Karpas-422 (cell line): ENCODE measurements around the gene TMEM63C. TPM values are rescaled to one million over a fixed set of nuclear protein-coding genes. Genes with fewer than 3 reads are reported as not detected.

Source experiments
- DNase-seq: peaks from one replicate; pipeline ENCODE4 v3.0.0-alpha.2; 2015
- H2AFZ ChIP-seq: fragments of 200-600 bp; sonication (generic); 2 replicates; pipeline ENCODE4 v1.6.1; 2014; ENCODE audit warnings: antibody characterized with exemption, low read length, mixed read lengths
- H3K27ac ChIP-seq: fragments of 200-600 bp; sonication (generic); 2 replicates; pipeline ENCODE4 v1.5.1; 2014; ENCODE audit warnings: mild to moderate bottlenecking, low read length, moderate library complexity
- H3K27me3 ChIP-seq: fragments of 200-600 bp; sonication (generic); 2 replicates; pipeline ENCODE4 v1.6.1; 2014; ENCODE audit warnings: low read length, mixed read lengths
- H3K36me3 ChIP-seq: fragments of 200-600 bp; sonication (generic); 2 replicates; pipeline ENCODE4 v1.6.1; 2014; ENCODE audit warnings: low read length, mixed read lengths; ENCODE audit not compliant: insufficient read depth
- H3K4me1 ChIP-seq: fragments of 200-600 bp; sonication (generic); 2 replicates; pipeline ENCODE4 v1.6.1; 2014; ENCODE audit warnings: mild to moderate bottlenecking, low read length, mixed read lengths
- H3K4me2 ChIP-seq: fragments of 200-600 bp; sonication (generic); 2 replicates; pipeline ENCODE4 v1.6.1; 2014; ENCODE audit warnings: low read length, low read depth, mild to moderate bottlenecking; ENCODE audit not compliant: poor library complexity, severe bottlenecking
- H3K4me3 ChIP-seq: fragments of 200-600 bp; sonication (generic); 2 replicates; pipeline ENCODE4 v1.5.1; 2014; ENCODE audit warnings: mild to moderate bottlenecking, antibody characterized with exemption, low read length, mixed read lengths
- H3K79me2 ChIP-seq: fragments of 200-600 bp; sonication (generic); 2 replicates; pipeline ENCODE4 v1.6.1; 2014; ENCODE audit warnings: mild to moderate bottlenecking, low read length, mixed read lengths
- H3K9ac ChIP-seq: fragments of 200-600 bp; sonication (generic); 2 replicates; pipeline ENCODE4 v1.6.0; 2014; ENCODE audit warnings: low read length
- H3K9me2 ChIP-seq: fragments of 200-600 bp; sonication (generic), shearing (Covaris generic); replicated peaks from 2 replicates; pipeline ENCODE4 v1.6.0; 2014; ENCODE audit warnings: mild to moderate bottlenecking, low read length, moderate library complexity; ENCODE audit not compliant: insufficient read depth
- H3K9me3 ChIP-seq: fragments of 300-700, 200-600 bp; sonication (generic); 2 replicates; pipeline ENCODE4 v1.6.1; 2014; ENCODE audit warnings: low read length, mixed read lengths
- H4K20me1 ChIP-seq: fragments of 200-600 bp; sonication (generic); 2 replicates; pipeline ENCODE4 v1.6.1; 2014; ENCODE audit warnings: mild to moderate bottlenecking, antibody characterized with exemption, low read length, low read depth; ENCODE audit not compliant: insufficient read depth
- total RNA-seq: library from RNA; depleted of rRNA; stranded (reverse); fragments of >200 nt; shearing (Covaris generic); gene quantifications from 2 replicates; pipeline ENCODE4 v1.2.3, GENCODE V29; 2014; ENCODE audit warnings: low replicate concordance

The TMEM63C gene
- total RNA-seq, 1 experiment from 2014 or later, result 5.0 TPM

DNA sequence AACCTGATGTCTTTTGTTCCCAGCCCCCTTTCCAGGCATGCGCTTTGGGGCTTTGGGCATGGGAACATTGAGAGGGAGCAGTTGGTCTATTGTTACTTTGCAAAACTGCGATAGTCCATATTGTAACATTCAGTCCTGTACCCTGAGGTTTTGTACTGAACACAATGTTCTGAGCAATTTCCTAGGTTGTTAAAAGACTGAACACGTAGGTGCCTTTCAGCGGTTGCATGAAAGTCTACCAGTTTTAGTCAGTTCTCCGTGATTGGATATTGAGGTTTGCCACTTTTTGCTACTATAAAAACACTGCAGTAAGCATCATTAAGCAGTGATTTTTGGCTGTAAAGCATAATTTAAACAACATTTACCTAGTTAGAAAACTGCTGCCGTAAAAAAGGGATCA, 69.3 kb downstream of the TMEM63C start:
- no peak overlapping the region for H3K27ac ChIP-seq
- H4K20me1 ChIP-seq, result no peaks in the 10 kb centered on the region
- H3K4me1 ChIP-seq, result no peaks in the 10 kb centered on the region
- no peak overlapping the region for H3K4me2 ChIP-seq
- H3K9me3 ChIP-seq, result no peaks in the 10 kb centered on the region
- H3K27me3 ChIP-seq, result no peaks in the 10 kb centered on the region
- no peaks in the 10 kb centered on the region for H3K9me2 ChIP-seq
- H2AFZ ChIP-seq, result no peak overlapping the region
- no peak for DNase-seq
- no peak overlapping the region for H3K4me3 ChIP-seq
- H3K36me3 ChIP-seq, result no peaks in the 10 kb centered on the region
- no peaks in the 10 kb centered on the region for H3K79me2 ChIP-seq
- no peak overlapping the region for H3K9ac ChIP-seq

DNA sequence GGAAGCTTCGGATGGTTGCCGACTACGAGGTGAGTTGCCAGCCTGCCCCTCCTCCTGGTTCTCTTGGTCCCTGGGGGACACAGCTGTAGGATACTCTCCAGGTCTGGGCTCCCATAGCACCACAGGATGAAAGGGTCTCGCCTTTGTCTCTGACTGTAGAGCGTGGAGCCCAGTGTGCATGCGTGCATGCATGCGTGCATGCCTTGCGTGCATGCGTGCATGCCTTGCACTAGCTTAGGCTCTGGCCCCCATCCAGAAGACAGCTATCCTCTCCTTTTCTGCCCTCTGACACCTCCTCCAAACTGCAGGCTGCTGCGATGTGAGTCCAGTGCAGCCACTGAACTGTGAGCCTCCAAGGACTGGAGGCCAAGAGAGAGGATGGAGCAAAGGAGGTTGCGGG, 70.3 kb downstream of the TMEM63C start:
- no peaks in the 10 kb centered on the region for H4K20me1 ChIP-seq
- no peaks in the 10 kb centered on the region for H3K9me3 ChIP-seq
- no peaks in the 10 kb centered on the region for H3K9me2 ChIP-seq
- H2AFZ ChIP-seq, result no peak overlapping the region
- no peak overlapping the region for H3K27ac ChIP-seq
- H3K79me2 ChIP-seq, result no peaks in the 10 kb centered on the region
- no peaks in the 10 kb centered on the region for H3K36me3 ChIP-seq
- H3K4me2 ChIP-seq, result no peak overlapping the region
- no peak overlapping the region for H3K9ac ChIP-seq
- no peak for DNase-seq
- H3K27me3 ChIP-seq, result no peaks in the 10 kb centered on the region
- H3K4me1 ChIP-seq, result no peaks in the 10 kb centered on the region
- H3K4me3 ChIP-seq, result no peak overlapping the region

DNA sequence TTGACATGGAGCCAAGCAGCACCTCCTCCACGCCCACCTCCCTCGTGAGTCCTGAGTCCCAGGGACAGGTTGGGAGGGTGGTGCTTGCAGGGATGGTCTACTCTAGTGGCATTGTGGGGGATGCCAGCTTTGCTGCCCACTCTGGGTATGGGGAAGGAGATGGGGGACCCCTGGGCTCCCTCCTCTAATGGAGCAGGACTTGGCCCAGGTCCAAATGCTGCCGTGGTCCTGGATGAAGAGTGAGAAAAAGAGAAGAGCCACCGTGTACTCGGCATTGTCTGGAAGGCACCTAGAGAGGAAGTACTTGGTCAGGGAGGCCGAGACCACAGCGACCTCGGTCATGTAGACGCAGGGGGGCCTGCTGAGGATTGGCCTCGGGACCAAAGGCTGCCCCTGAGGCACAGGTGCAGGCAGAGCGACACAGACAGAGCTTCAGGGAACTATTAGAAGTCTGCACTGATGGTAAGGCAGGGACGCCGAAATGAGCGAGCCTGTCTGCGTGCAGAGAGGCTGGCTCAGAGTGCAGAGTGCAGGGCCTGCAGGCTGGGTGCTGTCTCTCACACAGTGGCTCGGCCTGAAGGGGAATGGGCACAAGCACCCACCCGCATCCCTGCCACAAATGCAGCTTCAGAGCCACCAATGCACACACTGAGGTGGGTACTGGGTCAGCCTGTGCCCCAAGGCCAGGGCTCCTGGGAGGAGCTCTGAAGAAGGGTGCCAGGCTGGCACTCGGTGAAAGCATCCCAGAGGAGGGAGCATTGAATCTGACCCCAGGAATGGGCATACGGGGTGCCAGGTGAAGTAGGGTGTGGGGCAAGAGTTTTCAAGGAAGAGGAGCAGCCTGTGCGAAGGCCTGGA, 72.0 kb downstream of the TMEM63C start:
- H4K20me1 ChIP-seq, result no peaks in the 10 kb centered on the region
- no peak overlapping the region for H2AFZ ChIP-seq
- H3K9me3 ChIP-seq, result no peaks in the 10 kb centered on the region
- no peak overlapping the region for H3K4me3 ChIP-seq
- no peaks in the 10 kb centered on the region for H3K9me2 ChIP-seq
- no peak overlapping the region for H3K4me2 ChIP-seq
- no peaks in the 10 kb centered on the region for H3K79me2 ChIP-seq
- no peaks in the 10 kb centered on the region for H3K36me3 ChIP-seq
- H3K9ac ChIP-seq, result no peak overlapping the region
- H3K4me1 ChIP-seq, result no peaks in the 10 kb centered on the region
- no peaks in the 10 kb centered on the region for H3K27me3 ChIP-seq
- no peak overlapping the region for H3K27ac ChIP-seq
- no peak for DNase-seq

GRCh38 chr14:77256694-77257093, 75.1 kb downstream of the TMEM63C start:
- no peaks in the 10 kb centered on the region for H3K79me2 ChIP-seq
- DNase-seq, result no peak
- H3K9me3 ChIP-seq, result no peaks in the 10 kb centered on the region
- H3K36me3 ChIP-seq, result no peaks in the 10 kb centered on the region
- no peaks in the 10 kb centered on the region; the same call in 1 of the 2 replicates for H3K4me1 ChIP-seq
- no peak overlapping the region for H2AFZ ChIP-seq
- no peak overlapping the region for H3K27ac ChIP-seq
- H4K20me1 ChIP-seq, result 0 out of 2 replicates have a peak, but pooled peaks cover 4% of the 10 kb centered on the region
- H3K4me2 ChIP-seq, result no peak overlapping the region
- H3K27me3 ChIP-seq, result no peaks in the 10 kb centered on the region
- no peak overlapping the region for H3K4me3 ChIP-seq
- H3K9me2 ChIP-seq, result no peaks in the 10 kb centered on the region
- H3K9ac ChIP-seq, result no peak overlapping the region

DNA sequence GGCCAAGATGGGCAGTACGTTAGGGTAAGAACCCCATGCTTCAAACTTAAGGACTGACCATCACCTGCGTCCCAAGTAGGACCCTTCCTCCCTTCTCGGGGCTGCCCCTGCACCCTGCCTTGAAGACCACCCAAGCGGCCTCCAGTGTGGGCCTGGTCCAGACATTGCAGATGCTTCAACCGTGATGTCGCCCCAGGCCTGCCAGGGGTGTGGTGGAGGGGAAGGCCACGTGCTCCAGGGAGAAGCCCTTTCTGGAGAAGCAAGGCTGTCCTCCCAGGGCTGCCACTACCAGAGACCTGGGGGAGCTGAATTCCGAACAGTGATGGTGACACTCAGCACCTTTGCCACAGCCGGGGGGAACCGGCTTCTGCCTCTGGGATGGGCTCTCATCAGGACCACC, 76.1 kb downstream of the TMEM63C start:
- no peak overlapping the region for H3K4me2 ChIP-seq
- H3K27ac ChIP-seq, result no peak overlapping the region
- H3K9me2 ChIP-seq, result no peaks in the 10 kb centered on the region
- no peak overlapping the region for H2AFZ ChIP-seq
- H3K9me3 ChIP-seq, result no peaks in the 10 kb centered on the region
- H3K79me2 ChIP-seq, result no peaks in the 10 kb centered on the region
- H3K27me3 ChIP-seq, result no peaks in the 10 kb centered on the region
- H3K4me3 ChIP-seq, result no peak overlapping the region
- DNase-seq, result no peak
- no peaks in the 10 kb centered on the region; the same call in 1 of the 2 replicates for H3K4me1 ChIP-seq
- 0 out of 2 replicates have a peak, but pooled peaks cover 4% of the 10 kb centered on the region for H4K20me1 ChIP-seq
- H3K36me3 ChIP-seq, result no peaks in the 10 kb centered on the region
- H3K9ac ChIP-seq, result no peak overlapping the region

DNA sequence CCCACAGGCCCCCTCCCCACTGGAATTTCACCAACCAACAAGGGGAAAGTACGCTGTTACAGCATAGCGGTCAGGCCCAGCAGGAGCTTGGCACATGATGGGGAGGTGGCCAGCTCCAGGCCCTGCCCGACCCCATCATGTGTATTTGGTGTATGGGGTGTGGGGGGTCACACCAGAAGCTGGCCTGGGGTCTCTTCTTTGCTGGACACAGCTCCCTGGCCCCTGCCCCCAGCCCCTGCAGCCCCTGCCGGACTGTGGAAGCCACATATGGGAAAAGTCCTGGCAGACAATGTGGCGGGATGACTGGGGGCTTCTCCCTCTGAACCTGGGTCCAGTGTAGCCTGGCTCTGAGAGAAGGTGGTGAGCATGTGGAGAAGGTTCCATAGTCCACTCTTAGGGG, 77.0 kb downstream of the TMEM63C start:
- no peak overlapping the region for H2AFZ ChIP-seq
- DNase-seq, result no peak
- no peaks in the 10 kb centered on the region; the same call in 1 of the 2 replicates for H3K4me1 ChIP-seq
- H3K79me2 ChIP-seq, result no peaks in the 10 kb centered on the region
- H3K9me3 ChIP-seq, result no peaks in the 10 kb centered on the region
- no peak overlapping the region for H3K9ac ChIP-seq
- H3K4me3 ChIP-seq, result no peak overlapping the region
- H3K9me2 ChIP-seq, result no peaks in the 10 kb centered on the region
- 0 out of 2 replicates have a peak, but pooled peaks cover 4% of the 10 kb centered on the region for H4K20me1 ChIP-seq
- no peak overlapping the region for H3K27ac ChIP-seq
- H3K27me3 ChIP-seq, result no peaks in the 10 kb centered on the region
- H3K4me2 ChIP-seq, result no peak overlapping the region
- H3K36me3 ChIP-seq, result no peaks in the 10 kb centered on the region

GRCh38 chr14:77259025-77259715, 77.6 kb downstream of the TMEM63C start:
- Histone ChIP-seq H4K20me1 (0 out of 2 replicates have a peak, but pooled peaks cover 4% of the 10 kb centered on the region), H3K36me3 (no peaks in the 10 kb centered on the region), H3K27me3 (no peaks in the 10 kb centered on the region), H3K4me2 (no peak overlapping the region), H3K4me3 (no peak overlapping the region), H2AFZ (no peak overlapping the region), H3K79me2 (no peaks in the 10 kb centered on the region), H3K4me1 (no peaks in the 10 kb centered on the region; the same call in 1 of the 2 replicates), H3K27ac (no peak overlapping the region), H3K9me3 (no peaks in the 10 kb centered on the region), H3K9me2 (no peaks in the 10 kb centered on the region), H3K9ac (no peak overlapping the region)
- no peak for DNase-seq

DNA sequence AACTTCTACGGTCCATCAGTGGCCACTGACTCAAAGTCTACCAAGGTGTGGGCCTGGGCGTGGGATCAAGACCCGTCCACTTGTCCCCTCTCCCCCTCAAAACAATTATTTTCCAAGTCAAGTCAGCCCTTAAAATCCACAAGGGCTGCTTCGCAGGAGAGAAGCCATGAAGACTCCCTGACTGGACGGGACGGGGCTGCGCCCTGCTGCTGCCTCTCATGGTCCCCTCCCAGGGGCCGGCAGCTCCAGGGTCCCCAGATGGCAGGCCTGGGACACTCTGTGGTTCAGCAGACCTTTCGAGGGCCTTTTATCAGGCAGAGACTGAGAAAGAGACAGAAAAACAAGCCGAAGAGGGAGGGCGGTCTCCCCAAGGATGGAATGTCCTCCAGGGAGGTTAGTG, 78.6 kb downstream of the TMEM63C start:
- Histone ChIP-seq H3K4me3 (no peak overlapping the region), H3K27me3 (no peaks in the 10 kb centered on the region), H2AFZ (no peak overlapping the region), H3K79me2 (no peaks in the 10 kb centered on the region), H3K9ac (no peak overlapping the region), H3K36me3 (no peaks in the 10 kb centered on the region), H3K4me2 (no peak overlapping the region), H3K27ac (no peak overlapping the region), H4K20me1 (0 out of 2 replicates have a peak, but pooled peaks cover 4% of the 10 kb centered on the region), H3K9me3 (no peaks in the 10 kb centered on the region), H3K9me2 (no peaks in the 10 kb centered on the region), H3K4me1 (peaks cover 6% of the 10 kb centered on the region)
- no peak for DNase-seq
